Skin of body (tissue), 2 donors: ENCODE measurements around the gene TMC2. TPM values are rescaled to one million over a fixed set of nuclear protein-coding genes. Genes with fewer than 3 reads are reported as not detected.
"Not testable (repeated sequence)": the region's sequence is repeated elsewhere in the genome, so short reads cannot be mapped to it uniquely, and the experiment has no call there.

Source experiments
- DNase-seq: peaks from one replicate; lab custom pipeline; 2025; lab: John Stamatoyannopoulos, UW
- total RNA-seq: library from RNA; depleted of rRNA; stranded (reverse); fragments of >200 nt; gene quantifications from one replicate; pipeline ENCODE4 v1.2.3, GENCODE V29; 2014

The TMC2 gene, protein sequence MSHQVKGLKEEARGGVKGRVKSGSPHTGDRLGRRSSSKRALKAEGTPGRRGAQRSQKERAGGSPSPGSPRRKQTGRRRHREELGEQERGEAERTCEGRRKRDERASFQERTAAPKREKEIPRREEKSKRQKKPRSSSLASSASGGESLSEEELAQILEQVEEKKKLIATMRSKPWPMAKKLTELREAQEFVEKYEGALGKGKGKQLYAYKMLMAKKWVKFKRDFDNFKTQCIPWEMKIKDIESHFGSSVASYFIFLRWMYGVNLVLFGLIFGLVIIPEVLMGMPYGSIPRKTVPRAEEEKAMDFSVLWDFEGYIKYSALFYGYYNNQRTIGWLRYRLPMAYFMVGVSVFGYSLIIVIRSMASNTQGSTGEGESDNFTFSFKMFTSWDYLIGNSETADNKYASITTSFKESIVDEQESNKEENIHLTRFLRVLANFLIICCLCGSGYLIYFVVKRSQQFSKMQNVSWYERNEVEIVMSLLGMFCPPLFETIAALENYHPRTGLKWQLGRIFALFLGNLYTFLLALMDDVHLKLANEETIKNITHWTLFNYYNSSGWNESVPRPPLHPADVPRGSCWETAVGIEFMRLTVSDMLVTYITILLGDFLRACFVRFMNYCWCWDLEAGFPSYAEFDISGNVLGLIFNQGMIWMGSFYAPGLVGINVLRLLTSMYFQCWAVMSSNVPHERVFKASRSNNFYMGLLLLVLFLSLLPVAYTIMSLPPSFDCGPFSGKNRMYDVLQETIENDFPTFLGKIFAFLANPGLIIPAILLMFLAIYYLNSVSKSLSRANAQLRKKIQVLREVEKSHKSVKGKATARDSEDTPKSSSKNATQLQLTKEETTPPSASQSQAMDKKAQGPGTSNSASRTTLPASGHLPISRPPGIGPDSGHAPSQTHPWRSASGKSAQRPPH
- total RNA-seq: 0.10 TPM

DNA sequence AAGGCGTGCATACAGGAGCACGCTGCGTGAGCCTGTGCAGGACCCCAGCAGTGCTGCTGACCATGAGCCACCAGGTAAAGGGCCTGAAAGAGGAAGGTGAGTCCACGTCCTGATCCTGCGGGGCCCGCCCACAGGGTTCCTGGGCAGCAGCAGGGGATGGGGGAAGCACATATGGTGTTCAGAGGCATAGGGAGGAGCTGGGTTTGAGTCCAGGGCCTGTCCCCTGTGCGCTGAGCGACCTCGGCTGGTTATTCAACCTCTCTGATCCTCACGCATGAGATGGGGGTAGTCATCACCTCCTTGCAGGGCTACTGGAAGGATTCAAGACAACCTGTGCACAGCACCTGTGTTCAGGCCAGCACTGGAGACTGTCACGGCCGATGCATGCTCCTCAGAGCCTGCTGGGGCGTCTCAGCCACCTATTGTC, at the start of gene TMC2:
Gene TMC2, plus strand, starts transcription at position 14 of the 427 bp plus-strand sequence. Its CDS starts 49 bp downstream, at position 63.
- no peak for DNase-seq

DNA sequence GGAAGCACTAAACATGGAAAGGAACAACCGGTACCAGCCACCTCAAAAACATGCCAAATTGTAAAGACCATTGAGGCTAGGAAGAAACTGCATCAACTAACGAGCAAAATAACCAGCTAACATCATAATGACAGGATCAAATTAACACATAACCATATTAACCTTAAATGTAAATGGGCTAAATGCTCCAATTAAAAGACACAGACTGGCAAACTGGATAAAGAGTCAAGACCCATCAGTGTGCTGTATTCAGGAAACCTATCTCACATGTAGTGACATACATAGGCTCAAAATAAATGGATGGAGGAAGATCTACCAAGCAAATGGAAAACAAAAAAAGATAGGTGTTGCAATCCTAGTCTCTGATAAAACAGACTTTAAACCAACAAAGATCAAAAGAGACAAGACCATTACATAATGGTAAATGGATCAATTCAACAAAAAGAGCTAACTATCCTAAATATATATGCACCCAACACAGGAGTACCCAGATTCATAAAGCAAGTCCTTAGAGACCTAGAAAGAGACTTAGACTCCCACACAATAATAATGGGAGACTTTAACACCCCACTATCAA, 33.5 kb upstream of the TMC2 start:
- not testable (repeated sequence) for DNase-seq

DNA sequence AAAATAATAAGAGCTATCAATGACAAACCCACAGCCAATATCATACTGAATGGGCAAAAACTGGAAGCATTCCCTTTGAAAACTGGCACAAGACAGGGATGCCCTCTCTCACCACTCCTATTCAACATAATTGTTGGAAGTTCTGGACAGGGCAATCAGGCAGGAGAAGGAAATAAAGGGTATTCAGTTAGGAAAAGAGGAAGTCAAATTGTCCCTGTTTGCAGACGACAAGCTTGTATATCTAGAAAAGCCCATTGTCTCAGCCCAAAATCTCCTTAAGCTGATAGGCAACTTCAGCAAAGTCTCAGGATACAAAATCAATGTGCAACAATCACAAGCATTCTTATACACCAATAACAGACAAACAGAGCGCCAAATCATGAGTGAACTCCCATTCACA, 31.6 kb upstream of the TMC2 start:
- DNase-seq: not testable (repeated sequence)

DNA sequence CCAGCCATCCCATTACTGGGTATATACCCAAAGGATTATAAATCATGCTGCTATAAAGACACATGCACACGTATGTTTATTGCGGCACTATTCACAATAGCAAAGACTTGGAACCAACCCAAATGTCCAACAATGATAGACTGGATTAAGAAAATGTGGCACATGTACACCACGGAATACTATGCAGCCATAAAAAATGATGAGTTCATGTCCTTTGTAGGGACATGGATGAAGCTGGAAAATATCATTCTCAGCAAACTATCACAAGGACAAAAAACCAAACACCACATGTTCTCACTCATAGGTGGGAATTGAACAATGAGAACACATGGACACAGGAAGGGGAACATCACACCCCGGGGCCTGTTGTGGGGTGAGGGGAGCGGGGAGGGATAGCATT, 29.9 kb upstream of the TMC2 start:
- not testable (repeated sequence) for DNase-seq

DNA sequence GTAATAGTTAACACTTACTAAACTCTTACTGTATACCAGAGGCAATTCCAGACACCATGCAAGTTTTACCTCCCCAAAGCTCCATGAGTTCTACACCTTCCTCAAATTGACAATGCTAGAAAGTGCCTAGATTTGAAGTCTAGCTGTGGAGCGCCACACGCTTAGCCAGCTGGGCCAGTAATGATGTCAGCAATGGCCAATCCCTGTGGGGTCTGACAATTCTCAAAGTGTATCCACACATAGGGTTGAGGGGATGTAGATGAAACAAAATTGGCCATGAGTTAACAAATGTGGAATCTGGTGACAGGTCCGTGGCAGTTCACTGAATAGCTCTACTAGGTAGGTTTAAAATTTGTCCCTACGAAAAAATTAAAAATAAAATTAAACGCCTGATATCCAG, 28.9 kb upstream of the TMC2 start:
- no peak for DNase-seq

DNA sequence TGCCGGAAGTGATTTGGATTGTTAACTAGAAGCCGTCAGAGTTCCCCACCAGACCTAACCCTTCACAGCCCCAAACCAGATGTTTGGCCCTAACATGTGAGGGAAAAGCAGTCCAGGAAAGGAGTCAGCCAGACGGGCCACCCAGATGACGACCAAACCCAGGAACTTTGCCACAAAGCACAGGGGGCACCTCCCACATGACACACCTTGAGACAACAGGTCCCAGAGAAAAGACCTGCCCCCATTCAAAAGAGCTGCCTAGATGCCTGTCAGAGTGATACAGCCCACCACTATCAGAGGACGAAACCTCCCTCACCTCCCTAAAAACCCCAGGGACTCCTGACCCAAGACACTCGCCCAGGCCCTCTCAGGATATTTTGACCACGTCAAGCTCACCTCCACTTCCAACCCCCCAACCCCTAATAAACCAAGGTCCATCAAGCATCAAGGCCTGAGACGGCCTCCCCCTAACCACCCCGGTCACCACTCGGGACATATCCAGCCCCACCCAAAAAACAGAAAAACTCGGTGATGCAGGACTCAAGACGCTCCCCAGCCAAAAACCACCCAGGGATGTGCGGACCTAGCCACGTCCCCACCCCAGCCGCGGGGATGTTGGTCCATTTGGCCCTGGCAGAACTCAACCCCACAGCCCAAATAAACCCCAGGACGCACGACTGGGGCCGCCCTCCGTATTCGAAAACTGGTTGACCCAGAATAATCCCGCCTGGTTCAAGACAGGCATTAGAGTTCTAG, 28.3 kb upstream of the TMC2 start:
- DNase-seq: peak; percentile 59

DNA sequence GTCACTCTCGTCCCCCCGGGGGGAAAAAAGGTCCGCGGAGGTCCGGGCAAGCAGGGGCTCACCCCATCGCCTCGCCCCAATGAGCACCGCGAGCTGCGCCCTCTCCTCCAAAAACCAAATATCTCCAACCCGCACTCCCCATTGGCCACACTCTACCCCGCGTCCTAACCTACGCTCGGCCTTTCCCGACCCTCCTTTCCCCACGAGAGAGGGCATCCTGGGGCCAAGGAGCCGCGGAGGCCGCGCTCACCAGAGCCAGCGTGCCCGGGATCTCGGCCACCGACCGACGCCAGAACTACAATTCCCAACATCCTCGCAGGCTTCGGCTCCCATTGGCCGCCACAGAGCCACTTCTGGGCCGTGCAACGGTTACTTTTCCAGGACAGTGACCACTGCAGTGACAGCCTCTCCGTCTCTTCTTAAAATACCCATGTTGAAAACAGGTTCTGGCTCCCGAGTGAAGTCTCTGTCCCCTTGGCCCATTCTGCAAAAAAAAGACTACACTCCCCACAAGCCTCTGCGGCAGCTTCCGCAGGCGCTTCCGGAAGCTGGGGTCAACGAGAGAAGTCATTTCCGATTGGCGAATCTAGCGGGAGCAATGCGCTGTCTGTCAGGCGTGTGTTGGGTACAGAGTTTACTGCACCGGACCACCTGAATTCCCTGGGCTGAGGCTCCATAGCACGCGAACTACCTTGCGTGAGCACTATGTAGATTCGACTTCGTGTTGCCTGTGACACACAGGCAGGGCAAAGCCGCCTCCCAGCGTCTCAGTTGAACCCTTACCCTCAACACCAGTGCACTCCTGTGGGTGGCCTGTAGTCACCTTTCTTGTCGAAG, 27.5 kb upstream of the TMC2 start, which contains the start of gene ZNF343:
Gene ZNF343, minus strand, starts transcription at position 285 of the 837 bp plus-strand sequence. CDS start 15,020 bp downstream, outside the sequence.
- peak; percentile 85 for DNase-seq

DNA sequence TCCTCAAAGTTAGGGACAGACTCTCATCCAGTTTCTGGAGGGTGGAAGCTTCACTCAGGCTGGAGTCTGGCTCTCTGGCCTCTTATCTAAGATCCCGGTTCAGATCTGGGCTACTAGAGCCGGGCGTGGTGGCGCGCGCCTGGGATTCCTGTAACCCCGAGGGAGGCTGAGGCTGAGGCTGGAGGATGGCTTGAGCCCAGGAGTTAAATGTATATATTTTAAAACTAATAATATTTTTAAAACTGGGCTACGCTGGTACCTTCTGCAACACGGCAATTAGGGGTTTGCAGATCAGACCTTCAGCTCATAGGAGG, 26.9 kb upstream of the TMC2 start:
- DNase-seq: no peak

DNA sequence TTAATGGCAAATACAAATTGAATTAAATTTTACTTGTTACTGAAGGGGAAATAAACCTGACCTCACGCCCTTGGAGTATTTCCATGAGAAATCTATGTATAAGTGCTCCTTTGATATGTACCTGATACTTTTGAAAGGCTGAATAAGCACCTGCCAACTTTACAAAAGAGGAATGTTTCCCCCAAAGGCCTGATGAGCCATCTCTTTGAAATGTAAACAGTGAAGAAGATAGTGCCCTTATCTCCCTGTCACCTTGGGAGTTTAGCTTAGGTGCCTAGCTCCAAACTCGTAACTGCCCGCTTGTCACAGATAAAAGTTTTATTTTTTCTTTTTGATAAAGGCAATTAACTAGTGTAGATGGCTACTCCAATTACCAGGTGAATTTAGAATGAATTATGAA, 26.6 kb upstream of the TMC2 start:
- DNase-seq: no peak

DNA sequence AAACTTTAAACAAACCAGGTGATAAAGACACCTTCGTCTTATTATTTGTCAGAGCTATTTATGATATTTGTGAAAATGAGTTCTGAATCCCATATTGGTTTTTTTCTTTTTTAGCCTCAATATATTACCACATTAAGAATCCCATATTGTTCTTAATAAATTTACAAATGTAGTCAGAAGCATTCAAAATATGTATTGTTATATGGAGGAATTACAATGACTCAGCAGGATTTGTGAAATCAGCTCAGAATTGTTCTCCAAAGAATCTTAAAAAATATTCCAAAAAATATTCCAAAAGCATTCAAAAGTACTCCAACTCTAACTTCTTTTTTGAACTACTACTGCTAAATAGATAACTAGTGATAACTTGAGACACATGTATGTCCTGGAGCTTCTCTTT, 21.2 kb upstream of the TMC2 start:
- DNase-seq: no peak

DNA sequence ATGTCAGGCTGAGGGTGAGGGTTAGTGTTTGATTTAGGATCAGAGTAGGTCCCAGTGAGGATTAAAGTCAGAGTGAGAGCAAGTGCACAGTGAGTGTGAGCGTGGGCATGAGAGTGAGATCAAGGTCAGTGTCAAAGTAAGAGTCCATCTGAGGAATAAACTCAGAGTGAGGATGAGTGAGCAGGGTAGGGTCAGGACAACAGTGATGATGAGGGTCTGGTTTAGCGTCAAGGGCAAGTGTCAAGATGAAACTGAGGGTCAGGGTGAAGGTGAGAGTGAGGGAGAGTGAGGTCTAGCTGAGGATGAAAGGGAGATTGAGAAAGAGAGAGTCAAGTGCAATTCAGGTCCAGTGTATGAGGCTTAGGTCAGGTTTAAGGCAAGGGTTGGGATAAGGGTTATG, 20.0 kb upstream of the TMC2 start:
- DNase-seq: no peak

DNA sequence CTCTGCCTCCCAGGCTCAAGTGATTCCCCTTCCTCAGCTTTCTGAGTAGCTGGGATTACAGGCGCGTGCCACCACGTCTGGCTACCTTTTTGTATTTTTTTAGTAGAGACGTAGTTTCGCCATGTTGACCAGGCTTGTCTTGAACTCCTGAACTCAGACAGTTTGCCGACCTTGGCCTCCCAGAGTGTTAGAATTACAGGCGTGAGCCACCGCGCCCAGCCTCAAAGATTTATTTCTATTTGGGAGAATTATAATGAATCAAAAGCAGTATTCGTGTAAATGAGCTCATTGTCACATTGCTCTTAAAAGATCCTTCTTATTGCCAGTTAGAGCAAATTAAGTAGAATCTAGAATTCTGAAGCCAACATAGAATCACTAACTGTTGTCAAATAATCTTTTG, 18.3 kb upstream of the TMC2 start:
- no peak for DNase-seq

DNA sequence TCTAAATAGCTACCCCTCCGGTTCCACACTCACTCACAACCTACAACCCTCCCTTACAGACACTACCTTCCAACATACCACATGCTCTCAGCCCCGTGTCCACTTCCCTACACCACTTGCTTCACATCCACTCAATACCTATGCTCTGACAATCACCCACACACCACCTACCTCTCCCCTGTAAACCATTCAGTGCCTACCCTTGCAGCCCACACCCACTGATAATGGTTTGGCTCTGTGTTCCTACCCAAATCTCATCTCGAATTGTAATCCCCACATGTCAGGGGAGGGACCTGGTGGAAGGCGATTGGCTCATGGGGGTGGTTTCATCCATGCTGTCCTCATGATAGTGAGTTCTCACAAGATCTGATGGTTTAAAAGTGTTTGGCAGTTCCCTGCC, 17.8 kb upstream of the TMC2 start:
- DNase-seq: no peak

DNA sequence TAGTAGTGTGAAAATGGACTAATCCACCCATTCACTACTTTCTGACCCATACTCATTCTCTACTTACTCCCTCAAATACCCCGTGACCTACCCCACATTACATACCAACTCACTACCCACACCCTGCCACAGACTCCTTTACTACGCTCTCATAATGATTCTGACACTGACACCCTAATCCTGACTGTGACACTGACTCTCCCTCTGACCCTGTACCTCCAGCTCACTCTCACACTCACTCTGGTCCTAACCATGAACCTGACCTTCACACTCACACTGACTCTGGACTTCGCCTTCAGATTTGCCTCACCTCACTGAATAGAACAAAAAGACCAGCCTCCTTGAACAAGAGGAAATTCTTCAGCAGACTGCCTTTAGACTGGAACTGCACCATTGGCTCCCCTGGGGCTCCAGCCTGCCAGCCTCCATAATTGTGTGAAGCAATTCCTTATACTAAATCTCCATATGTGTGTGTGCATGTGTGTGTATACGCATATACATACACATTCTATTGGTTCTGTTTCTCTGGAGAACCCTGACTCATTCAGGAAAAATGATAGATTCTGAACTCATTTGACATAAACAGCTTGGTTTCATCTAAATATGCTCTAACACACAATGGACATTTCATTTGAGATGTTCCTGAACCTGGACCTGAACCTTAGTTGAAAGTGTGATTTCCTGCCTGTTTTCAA, 17.1 kb upstream of the TMC2 start:
- peak; percentile 28 for DNase-seq

DNA sequence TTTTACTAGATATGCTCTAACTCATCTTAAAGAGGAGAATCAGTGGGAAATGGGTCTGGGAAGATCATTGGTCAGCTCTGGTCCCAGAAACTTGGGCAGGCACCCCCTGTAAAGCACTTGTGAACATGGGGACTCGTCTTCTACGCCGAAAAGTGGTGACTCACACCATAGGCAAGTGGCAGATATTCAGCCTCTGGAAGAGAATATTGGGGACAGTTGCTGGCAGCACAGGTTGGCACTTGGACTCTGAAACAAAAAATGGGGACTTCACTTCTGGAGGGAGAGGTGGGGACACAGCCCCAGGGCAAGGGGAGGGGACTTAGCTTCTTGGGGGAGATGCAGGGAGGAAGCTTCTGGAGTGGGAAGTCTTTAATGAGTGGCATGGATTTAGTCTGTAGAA, 15.8 kb upstream of the TMC2 start:
- DNase-seq: no peak

DNA sequence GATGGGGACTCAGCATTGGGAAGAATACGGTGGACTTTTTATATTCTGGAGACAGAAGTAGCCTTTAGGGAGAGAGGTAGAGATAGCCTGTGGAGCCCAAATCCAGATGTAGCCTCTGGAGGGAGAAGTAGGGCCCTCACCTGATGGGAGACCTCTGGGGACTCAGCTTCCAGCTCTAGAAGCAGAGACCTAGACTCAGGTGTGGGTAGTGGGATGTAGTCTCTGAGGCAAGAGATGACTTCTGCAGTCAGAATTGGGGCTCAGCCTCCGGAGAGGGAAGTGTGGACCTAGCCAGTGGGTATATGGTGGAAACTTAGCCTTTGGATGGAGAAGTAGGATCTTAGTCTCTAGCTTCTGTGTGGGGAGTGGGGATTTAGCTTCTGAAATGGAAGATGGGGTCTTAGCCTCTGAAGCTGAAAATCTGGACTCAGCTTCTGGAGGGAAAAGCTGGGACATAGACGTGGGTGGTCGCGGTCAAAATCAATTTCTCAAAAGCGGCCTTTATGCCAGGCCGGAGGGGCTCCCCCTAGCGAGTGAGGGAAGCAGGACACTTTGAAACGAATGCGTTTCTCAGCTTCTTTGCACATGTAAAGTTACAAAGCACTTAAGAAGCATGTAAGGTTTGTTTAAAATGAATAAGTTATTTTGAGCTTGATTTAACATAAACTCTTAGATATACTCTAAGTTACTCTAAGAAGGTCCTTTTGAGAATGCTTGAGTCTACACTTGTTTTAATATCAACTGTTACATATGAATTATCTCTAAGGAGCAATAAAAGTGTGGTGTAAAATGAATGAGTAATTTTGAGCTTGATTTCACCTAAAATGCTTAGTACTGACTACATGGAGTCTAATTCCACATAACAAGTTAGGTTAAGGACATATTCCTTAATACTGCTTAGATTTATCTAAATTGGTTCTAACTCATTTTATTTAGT, 14.7 kb upstream of the TMC2 start:
- no peak for DNase-seq

DNA sequence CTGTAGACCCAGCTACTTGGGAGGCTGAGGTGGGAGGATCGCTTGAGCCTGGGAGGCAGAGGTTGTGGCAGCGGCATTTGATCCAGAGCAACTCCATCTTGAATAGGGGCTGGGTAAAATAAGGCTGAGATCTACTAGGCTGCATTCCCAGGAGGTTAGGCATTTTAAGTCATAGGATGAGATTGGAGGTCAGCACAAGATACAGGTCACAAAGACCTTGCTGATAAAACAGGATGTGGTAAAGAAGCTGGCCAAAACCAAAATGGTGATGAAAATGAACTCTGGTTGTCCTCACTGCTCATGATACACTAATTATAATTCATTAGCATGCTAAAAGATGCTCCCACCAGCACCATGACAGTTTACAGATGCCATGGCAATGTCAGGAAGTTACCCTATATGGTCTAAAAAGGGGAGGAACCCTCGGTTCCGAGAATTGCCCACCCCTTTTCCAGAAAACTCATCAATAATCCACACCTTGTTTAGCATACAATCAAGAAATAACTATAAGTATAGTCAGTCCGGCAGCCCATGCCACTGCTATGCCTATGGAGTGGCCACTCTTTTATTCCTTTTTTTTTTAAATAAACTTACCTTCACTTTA, 13.4 kb upstream of the TMC2 start:
- not testable (repeated sequence) for DNase-seq
